Neuronal stem cell (in vitro differentiated cells): ENCODE data around the gene COMTD1.

Source experiments
- DNase-seq: peaks from one replicate; pipeline ENCODE4 v3.0.0-alpha.2; 2013; ENCODE audit warnings: low spot score
- H2AFZ ChIP-seq: one replicate; pipeline ENCODE4 v1.6.1; 2013; ENCODE audit warnings: mild to moderate bottlenecking, low read length, inconsistent platforms
- H2AK5ac ChIP-seq: 2 replicates; pipeline ENCODE4 v1.6.1; 2013; ENCODE audit warnings: low read depth, mild to moderate bottlenecking, inconsistent platforms, low read length, moderate library complexity, mixed read lengths
- H2BK120ac ChIP-seq: 2 replicates; pipeline ENCODE4 v1.6.1; 2013; ENCODE audit warnings: low read depth, mild to moderate bottlenecking, inconsistent platforms, low read length, moderate library complexity, mixed read lengths
- H2BK12ac ChIP-seq: one replicate; pipeline ENCODE4 v1.6.1; 2013; ENCODE audit warnings: low read length, inconsistent platforms
- H2BK15ac ChIP-seq: 2 replicates; pipeline ENCODE4 v1.6.1; 2013; ENCODE audit warnings: mild to moderate bottlenecking, low read length, inconsistent platforms, mixed read lengths
- H2BK5ac ChIP-seq: one replicate; pipeline ENCODE4 v1.6.1; 2013; ENCODE audit warnings: inconsistent platforms, mild to moderate bottlenecking, low read length, moderate library complexity
- H3K14ac ChIP-seq: one replicate; pipeline ENCODE4 v1.6.1; 2013; ENCODE audit warnings: low read length, inconsistent platforms
- H3K18ac ChIP-seq: 2 replicates; pipeline ENCODE4 v1.6.1; 2013; ENCODE audit warnings: low read length, inconsistent platforms
- H3K23ac ChIP-seq: 2 replicates; pipeline ENCODE4 v1.6.1; 2013; ENCODE audit warnings: low read depth, mild to moderate bottlenecking, mixed read lengths, low read length, inconsistent platforms; ENCODE audit not compliant: poor library complexity
- H3K27ac ChIP-seq: replicated peaks from 3 replicates; pipeline ENCODE4 v1.5.1; 2013; ENCODE audit warnings: low read length, inconsistent platforms
- H3K27me3 ChIP-seq, 3 experiments: 2 replicates each; pipeline ENCODE4 v1.6.1; 2013; ENCODE audit warnings: low read length in 3 of 3, mild to moderate bottlenecking in 2 of 3, inconsistent platforms in 1 of 3, low read depth in 1 of 3, mixed read lengths in 1 of 3, moderate library complexity in 1 of 3; ENCODE audit not compliant: control insufficient read depth in 3 of 3, insufficient read depth in 3 of 3
- H3K36me3 ChIP-seq, 2 donors: replicated peaks in 1 of 2; 2 replicates each; pipeline ENCODE4 v1.6.1; 2013; ENCODE audit warnings: low read length in 2 of 2; ENCODE audit not compliant: control insufficient read depth in 2 of 2, insufficient read depth in 2 of 2
- H3K4ac ChIP-seq: 2 replicates; pipeline ENCODE4 v1.6.1; 2013; ENCODE audit warnings: inconsistent platforms, mild to moderate bottlenecking, low read length, moderate library complexity
- H3K4me1 ChIP-seq, 2 donors: 1 replicate in 1 of 2; 2 replicates in 1 of 2; pipeline ENCODE4 v1.6.1; 2013; ENCODE audit warnings: low read length in 2 of 2, low read depth in 1 of 2; ENCODE audit not compliant: control insufficient read depth in 2 of 2, insufficient read depth in 1 of 2
- H3K4me2 ChIP-seq: one replicate; pipeline ENCODE4 v1.6.1; 2013; ENCODE audit warnings: mild to moderate bottlenecking, low read length, inconsistent platforms; ENCODE audit not compliant: insufficient read depth, poor library complexity, severe bottlenecking
- H3K4me3 ChIP-seq, 2 donors: 2 replicates each; pipeline ENCODE4 v1.5.1; 2013; ENCODE audit warnings: low read length in 2 of 2, mild to moderate bottlenecking in 2 of 2, inconsistent platforms in 1 of 2, moderate library complexity in 1 of 2
- H3K79me1 ChIP-seq: one replicate; pipeline ENCODE4 v1.6.1; 2013; ENCODE audit warnings: low read depth, mild to moderate bottlenecking, inconsistent platforms, low read length, moderate library complexity
- H3K9ac ChIP-seq: one replicate; pipeline ENCODE4 v1.6.1; 2013; ENCODE audit warnings: mild to moderate bottlenecking, low read depth, low read length, inconsistent platforms; ENCODE audit not compliant: poor library complexity
- H3K9me3 ChIP-seq, 2 donors: replicated peaks in 1 of 2; 2 replicates each; pipeline versions ENCODE3 to v1.6.1; 2013; ENCODE audit warnings: low read length in 2 of 2, mild to moderate bottlenecking in 2 of 2, inconsistent platforms in 1 of 2, low read depth in 1 of 2, mixed read lengths in 1 of 2, moderate library complexity in 1 of 2; ENCODE audit not compliant: control insufficient read depth in 2 of 2, insufficient read depth in 1 of 2
- H4K8ac ChIP-seq: one replicate; pipeline ENCODE4 v1.6.1; 2013; ENCODE audit warnings: low read depth, mild to moderate bottlenecking, inconsistent platforms, low read length, moderate library complexity
- H4K91ac ChIP-seq: one replicate; pipeline ENCODE4 v1.6.1; 2013; ENCODE audit warnings: low read length, low read depth, mild to moderate bottlenecking, inconsistent platforms; ENCODE audit not compliant: poor library complexity
- WGBS, 2 donors: extraction: QIAGEN DNeasy Blood & Tissue Kit; methylation state at CpG; one replicate each; pipeline ENCODE4 v1.1.7; 2013; ENCODE audit warnings: missing lambda C conversion rate in 2 of 2, mixed read lengths in 1 of 2; ENCODE audit not compliant: insufficient read length in 2 of 2, insufficient replicate concordance in 1 of 2; ENCODE audit errors: extremely low coverage in 2 of 2; 5-methylcytosine and 5-hydroxymethylcytosine counted together

Gene COMTD1

GRCh38 chr10:75240329-75241076 is 4.7 kb upstream of the COMTD1 start:
- H2BK12ac ChIP-seq, result no peak overlapping the region
- peaks cover 0 to 13% (median under 1%) of the 10 kb centered on the region in 3 experiments for H3K27me3 ChIP-seq
- no peak overlapping the region for H3K4me3 ChIP-seq

GRCh38 chr10:75239096-75239790 is 3.5 kb upstream of the COMTD1 start:
- Histone ChIP-seq H3K9me3 (no peaks in the 10 kb centered on the region), H2BK120ac (no peak overlapping the region), H4K91ac (no peak overlapping the region), H2AFZ (no peak overlapping the region), H3K23ac (no peak overlapping the region), H2BK5ac (peak overlapping the region; percentile 44), H2BK12ac (no peak overlapping the region), H3K79me1 (no peaks in the 10 kb centered on the region), H3K4ac (no peak overlapping the region), H3K14ac (no peak overlapping the region), H2BK15ac (no peak overlapping the region), H3K27ac (no peak overlapping the region), H4K8ac (no peak overlapping the region), H3K4me3 (no peak overlapping the region), H3K27me3 (peaks cover 0 to 13% (median 5%) of the 10 kb centered on the region in 3 experiments), H3K18ac (no peak overlapping the region), H3K36me3 (no peaks in the 10 kb centered on the region), H3K4me1 (peaks cover 2 to 3% of the 10 kb centered on the region in 2 donors), H3K4me2 (no peak overlapping the region), H2AK5ac (peak overlapping the region; percentile 66), H3K9ac (no peak overlapping the region)
- DNase-seq, result no peak
- no CpG with 5 or more reads among the region's 11 CpGs for WGBS, 2 donors

More at GRCh38 chr10:75240329-75241076, 4.7 kb upstream of the COMTD1 start:
- no peak overlapping the region for H3K18ac ChIP-seq
- no peak overlapping the region for H3K9ac ChIP-seq
- H3K36me3 ChIP-seq, result no peaks in the 10 kb centered on the region
- H2BK15ac ChIP-seq, result no peak overlapping the region
- H3K14ac ChIP-seq, result no peak overlapping the region
- no peak overlapping the region for H2AK5ac ChIP-seq
- no peak overlapping the region for H2BK120ac ChIP-seq
- no CpG with 5 or more reads among the region's 12 CpGs for WGBS, 2 donors
- no peak overlapping the region for H4K8ac ChIP-seq
- H2BK5ac ChIP-seq, result peak overlapping the region; percentile 44
- no peak overlapping the region for H3K4ac ChIP-seq
- H3K27ac ChIP-seq, result no peak overlapping the region
- no peaks in the 10 kb centered on the region for H3K9me3 ChIP-seq
- no peak overlapping the region for H4K91ac ChIP-seq
- H2AFZ ChIP-seq, result no peak overlapping the region
- H3K23ac ChIP-seq, result no peak overlapping the region
- DNase-seq, result no peak
- H3K79me1 ChIP-seq, result no peaks in the 10 kb centered on the region
- no peak overlapping the region for H3K4me2 ChIP-seq
- H3K4me1 ChIP-seq, result peaks cover 0 to 3% of the 10 kb centered on the region in 2 donors

GRCh38 chr10:75238182-75239095 is 2.7 kb upstream of the COMTD1 start:
- no peak overlapping the region for H3K4me2 ChIP-seq
- H3K4me3 ChIP-seq, result no peak overlapping the region
- no peak overlapping the region for H2AFZ ChIP-seq
- peak overlapping the region; percentile 57 for H2BK5ac ChIP-seq
- H2BK15ac ChIP-seq, result no peak overlapping the region
- H3K27me3 ChIP-seq, result peaks cover 0 to 13% (median 5%) of the 10 kb centered on the region in 3 experiments
- no CpG with 5 or more reads among the region's 37 CpGs for WGBS, 2 donors
- H4K8ac ChIP-seq, result no peak overlapping the region
- H3K23ac ChIP-seq, result no peak overlapping the region
- H2BK12ac ChIP-seq, result no peak overlapping the region
- H2AK5ac ChIP-seq, result peak overlapping the region; percentile 11
- H3K4ac ChIP-seq, result no peak overlapping the region
- no peak overlapping the region for H3K27ac ChIP-seq
- no peaks in the 10 kb centered on the region for H3K79me1 ChIP-seq
- H2BK120ac ChIP-seq, result no peak overlapping the region
- H3K9ac ChIP-seq, result no peak overlapping the region
- DNase-seq, result no peak
- H4K91ac ChIP-seq, result no peak overlapping the region
- H3K36me3 ChIP-seq, result peaks cover 0 to 5% of the 10 kb centered on the region in 2 donors
- H3K14ac ChIP-seq, result no peak overlapping the region
- H3K4me1 ChIP-seq, result peaks cover 3 to 7% of the 10 kb centered on the region in 2 donors
- H3K9me3 ChIP-seq, result no peaks in the 10 kb centered on the region
- no peak overlapping the region for H3K18ac ChIP-seq
